ENCODE measurements around the gene ZNF701. TPM values are rescaled to one million over a fixed set of nuclear protein-coding genes. Genes with fewer than 3 reads are reported as not detected.
A peak's percentile ranks its signal among the peaks of the same experiment; 100 is the strongest.
"Not testable (repeated sequence)": the region's sequence is repeated elsewhere in the genome, so short reads cannot be mapped to it uniquely, and the experiment has no call there.

Gene ZNF701
- total RNA-seq: 10 to 100 TPM; 15.1 to 41.6 TPM

- peaks cover 7% of the 10 kb centered on the region for H3K9me3 Mint-ChIP-seq
- peaks cover 60% of the 10 kb centered on the region for H3K36me3 Mint-ChIP-seq (ENCODE audit: low read depth)
- H3K4me3 Mint-ChIP-seq: peak within 1 kb of the TSS; percentile 92
- ATAC-seq (replicated peaks): peak; percentile 99
- H3K27me3 Mint-ChIP-seq: no peaks in the 10 kb centered on the region
- peak within 1 kb of the TSS; percentile 94 for H3K27ac Mint-ChIP-seq
- peaks cover 19% of the 10 kb centered on the region for H3K4me1 Mint-ChIP-seq
Observed at GRCh38 chr19:52570000-52570861, at the start of gene ZNF701. Gene ZNF701, plus strand, starts transcription at chr19:52570287. Its CDS starts 3,861 bp downstream, at chr19:52574148.

- H3K9me3 Mint-ChIP-seq: peaks cover 8% of the 10 kb centered on the region
- ATAC-seq (replicated peaks): no peak
- H3K4me1 Mint-ChIP-seq: no peaks in the 10 kb centered on the region
- H3K4me3 Mint-ChIP-seq: no peak overlapping the region
- no peak overlapping the region for H3K27ac Mint-ChIP-seq
- H3K36me3 Mint-ChIP-seq (ENCODE audit: low read depth): no peaks in the 10 kb centered on the region
- H3K27me3 Mint-ChIP-seq: peaks cover 6% of the 10 kb centered on the region
Observed at GRCh38 chr19:52522551-52522950, 47.5 kb upstream of the ZNF701 start.

DNA sequence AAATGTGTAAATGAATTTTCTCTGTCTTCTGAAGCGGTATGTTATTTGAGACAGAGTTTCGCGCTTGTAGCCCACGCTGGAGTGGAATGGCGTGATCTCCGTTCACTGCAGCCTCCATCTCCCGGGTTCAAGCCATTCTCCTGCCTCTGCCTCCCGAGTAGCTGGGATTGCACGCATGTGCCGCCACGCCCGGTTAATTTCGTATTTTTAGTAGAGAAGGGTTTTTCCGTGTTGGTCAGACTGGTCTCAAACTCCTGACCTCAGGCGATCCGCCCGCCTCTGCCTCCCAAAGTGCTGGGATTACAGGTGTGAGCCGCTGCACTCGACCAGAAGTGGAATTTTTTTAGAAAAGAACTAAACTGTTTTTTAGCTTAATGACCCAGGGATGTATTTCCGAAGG lies 46.0 kb upstream of the ZNF701 start:
- H3K27me3 Mint-ChIP-seq: peaks cover 6% of the 10 kb centered on the region
- no peak for ATAC-seq (replicated peaks)
- peaks cover 11% of the 10 kb centered on the region for H3K4me1 Mint-ChIP-seq
- H3K9me3 Mint-ChIP-seq: peaks cover 8% of the 10 kb centered on the region
- H3K27ac Mint-ChIP-seq: no peak overlapping the region
- H3K4me3 Mint-ChIP-seq: no peak overlapping the region
- peaks cover 11% of the 10 kb centered on the region for H3K36me3 Mint-ChIP-seq (ENCODE audit: low read depth)

GRCh38 chr19:52527134-52527955 lies 42.7 kb upstream of the ZNF701 start, which contains the start of gene ZNF808:
Gene ZNF808, plus strand, starts transcription at chr19:52527668. Its CDS starts 15,617 bp downstream, at chr19:52543285.
- Mint-ChIP-seq H3K4me1 (peaks cover 11% of the 10 kb centered on the region), H3K9me3 (no peaks in the 10 kb centered on the region), H3K4me3 (peak within 1 kb of the TSS; percentile 85), H3K27ac (peak within 1 kb of the TSS; percentile 82), H3K36me3 (ENCODE audit: low read depth) (peaks cover 22% of the 10 kb centered on the region), H3K27me3 (no peaks in the 10 kb centered on the region)
- ATAC-seq (replicated peaks): peak; percentile 94

DNA sequence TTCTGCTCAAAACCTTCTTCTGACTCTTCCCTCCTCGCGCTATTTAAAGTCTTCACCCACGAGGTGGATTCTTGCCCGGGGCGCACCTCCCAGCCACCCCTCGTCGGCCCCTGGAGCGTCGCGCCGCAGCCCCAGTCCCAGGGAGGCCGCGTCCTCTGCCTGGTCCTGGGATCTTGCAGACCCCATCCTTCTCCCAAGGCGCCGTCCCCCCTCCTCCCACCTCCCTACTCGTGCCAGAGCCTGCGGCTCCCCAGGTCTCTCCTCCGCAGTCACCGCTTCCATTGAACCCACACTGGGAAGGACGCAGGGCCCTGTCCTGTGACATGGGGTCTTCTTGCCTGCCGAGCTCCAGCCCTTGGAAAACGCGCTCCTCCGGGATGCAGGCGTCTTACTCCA lies 42.1 kb upstream of the ZNF701 start:
- H3K27me3 Mint-ChIP-seq: no peaks in the 10 kb centered on the region
- peaks cover 11% of the 10 kb centered on the region for H3K4me1 Mint-ChIP-seq
- peaks cover 28% of the 10 kb centered on the region for H3K36me3 Mint-ChIP-seq (ENCODE audit: low read depth)
- no peaks in the 10 kb centered on the region for H3K9me3 Mint-ChIP-seq
- H3K4me3 Mint-ChIP-seq: peak overlapping the region; percentile 85
- no peak for ATAC-seq (replicated peaks)
- H3K27ac Mint-ChIP-seq: peak overlapping the region; percentile 82

GRCh38 chr19:52532480-52532879 lies 37.6 kb upstream of the ZNF701 start:
- no peak overlapping the region for H3K27ac Mint-ChIP-seq
- ATAC-seq (replicated peaks): no peak
- H3K36me3 Mint-ChIP-seq (ENCODE audit: low read depth): peaks cover 60% of the 10 kb centered on the region
- no peaks in the 10 kb centered on the region for H3K9me3 Mint-ChIP-seq
- H3K4me3 Mint-ChIP-seq: no peak overlapping the region
- H3K4me1 Mint-ChIP-seq: peaks cover 23% of the 10 kb centered on the region
- H3K27me3 Mint-ChIP-seq: no peaks in the 10 kb centered on the region

- no peak for ATAC-seq (replicated peaks)
- H3K27ac Mint-ChIP-seq: no peak overlapping the region
- peaks cover 58% of the 10 kb centered on the region for H3K36me3 Mint-ChIP-seq (ENCODE audit: low read depth)
- peak overlapping the region; percentile 94 for H3K4me3 Mint-ChIP-seq
- H3K4me1 Mint-ChIP-seq: peaks cover 20% of the 10 kb centered on the region
- H3K27me3 Mint-ChIP-seq: no peaks in the 10 kb centered on the region
- no peaks in the 10 kb centered on the region for H3K9me3 Mint-ChIP-seq
Observed at GRCh38 chr19:52533901-52534300, 36.2 kb upstream of the ZNF701 start.

GRCh38 chr19:52535385-52535770 lies 34.7 kb upstream of the ZNF701 start:
- H3K27me3 Mint-ChIP-seq, H3K9me3 Mint-ChIP-seq: not testable (repeated sequence)
- peaks cover 61% of the 10 kb centered on the region for H3K36me3 Mint-ChIP-seq (ENCODE audit: low read depth)
- peak overlapping the region; percentile 91 for H3K27ac Mint-ChIP-seq
- peak; percentile 4 for ATAC-seq (replicated peaks)
- H3K4me1 Mint-ChIP-seq: peaks cover 17% of the 10 kb centered on the region
- peak overlapping the region; percentile 94 for H3K4me3 Mint-ChIP-seq

DNA sequence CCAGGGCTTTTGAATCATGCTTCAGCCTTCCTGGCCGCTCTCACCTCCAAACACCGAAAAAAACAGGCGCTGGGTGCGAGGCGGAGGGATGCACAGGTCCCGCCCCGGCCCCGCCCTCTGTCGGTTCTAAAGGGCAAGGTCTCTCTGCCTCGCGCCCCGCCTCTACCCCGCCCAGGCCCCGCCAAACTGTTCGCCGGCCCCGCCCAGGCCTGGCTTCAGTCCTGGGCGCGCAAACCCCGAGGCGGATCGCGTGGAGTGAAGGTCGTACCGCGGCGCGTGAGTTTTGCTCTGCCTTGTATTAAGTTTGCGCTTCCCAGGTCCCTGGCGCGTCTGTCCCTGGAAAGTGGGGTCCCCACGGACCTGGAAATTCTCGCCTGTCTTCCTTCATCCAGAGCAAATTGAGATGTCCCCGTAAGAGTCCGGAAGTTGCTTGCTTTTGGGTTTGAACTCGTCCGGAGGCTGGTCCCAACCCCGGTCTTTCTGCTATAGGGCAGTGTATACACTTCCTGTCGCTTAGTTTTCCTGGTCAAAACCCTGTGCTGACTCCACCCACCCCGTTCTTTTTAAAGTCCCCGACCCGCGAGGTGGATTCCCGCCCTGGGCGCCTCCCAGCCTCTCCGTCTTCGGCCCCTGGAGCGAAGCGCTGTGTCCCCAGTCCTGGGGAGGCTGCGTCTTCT lies 34.2 kb upstream of the ZNF701 start:
- peak; percentile 97 for ATAC-seq (replicated peaks)
- peaks cover 67% of the 10 kb centered on the region for H3K36me3 Mint-ChIP-seq (ENCODE audit: low read depth)

GRCh38 chr19:52536448-52536800 lies 33.7 kb upstream of the ZNF701 start:
- H3K36me3 Mint-ChIP-seq (ENCODE audit: low read depth): peaks cover 72% of the 10 kb centered on the region
- H3K4me3 Mint-ChIP-seq: peak overlapping the region; percentile 94
- peak overlapping the region; percentile 91 for H3K27ac Mint-ChIP-seq
- no peaks in the 10 kb centered on the region for H3K27me3 Mint-ChIP-seq
- H3K9me3 Mint-ChIP-seq: no peaks in the 10 kb centered on the region
- ATAC-seq (replicated peaks): peak; percentile 49
- H3K4me1 Mint-ChIP-seq: peaks cover 17% of the 10 kb centered on the region

More for the DNA sequence above, 34.2 kb upstream of the ZNF701 start:
- Mint-ChIP-seq H3K4me3 (peak overlapping the region; percentile 94), H3K27ac (peak overlapping the region; percentile 91), H3K27me3 (no peaks in the 10 kb centered on the region), H3K9me3 (no peaks in the 10 kb centered on the region), H3K4me1 (peaks cover 17% of the 10 kb centered on the region)

GRCh38 chr19:52538815-52539214 lies 31.3 kb upstream of the ZNF701 start:
- H3K36me3 Mint-ChIP-seq (ENCODE audit: low read depth): peaks cover 72% of the 10 kb centered on the region
- not testable (repeated sequence) for H3K27me3 Mint-ChIP-seq; H3K27ac Mint-ChIP-seq; H3K4me3 Mint-ChIP-seq; H3K9me3 Mint-ChIP-seq; ATAC-seq (replicated peaks)
- peaks cover 32% of the 10 kb centered on the region for H3K4me1 Mint-ChIP-seq

- not testable (repeated sequence) for ATAC-seq (replicated peaks); H3K9me3 Mint-ChIP-seq; H3K4me3 Mint-ChIP-seq; H3K27me3 Mint-ChIP-seq; H3K27ac Mint-ChIP-seq
- H3K36me3 Mint-ChIP-seq (ENCODE audit: low read depth): peaks cover 81% of the 10 kb centered on the region
- H3K4me1 Mint-ChIP-seq: peaks cover 32% of the 10 kb centered on the region
Observed at GRCh38 chr19:52541176-52541575, 28.9 kb upstream of the ZNF701 start.

DNA sequence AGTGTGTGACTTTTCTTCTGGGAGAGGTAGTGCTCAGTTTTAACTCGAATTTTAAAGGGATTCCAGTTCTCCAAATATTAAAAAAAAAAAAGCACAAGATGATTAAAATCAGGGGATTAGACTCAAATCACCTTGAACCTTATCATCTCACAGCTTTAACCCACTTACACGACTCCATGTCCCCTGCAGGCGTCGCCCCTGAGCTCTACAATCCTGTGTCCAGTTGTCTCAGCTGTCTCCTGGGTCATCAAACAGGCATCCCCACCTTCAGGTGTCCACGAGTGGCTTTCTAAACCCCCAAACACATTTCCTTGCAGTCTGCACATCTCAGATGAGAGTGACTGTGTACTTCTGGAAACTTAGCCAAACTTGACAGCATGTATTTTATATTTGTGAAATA lies 28.5 kb upstream of the ZNF701 start:
- no peak for ATAC-seq (replicated peaks)
- Mint-ChIP-seq H3K27me3 (no peaks in the 10 kb centered on the region), H3K4me3 (no peak overlapping the region), H3K27ac (no peak overlapping the region), H3K9me3 (no peaks in the 10 kb centered on the region), H3K36me3 (ENCODE audit: low read depth) (peaks cover 81% of the 10 kb centered on the region), H3K4me1 (peaks cover 28% of the 10 kb centered on the region)

DNA sequence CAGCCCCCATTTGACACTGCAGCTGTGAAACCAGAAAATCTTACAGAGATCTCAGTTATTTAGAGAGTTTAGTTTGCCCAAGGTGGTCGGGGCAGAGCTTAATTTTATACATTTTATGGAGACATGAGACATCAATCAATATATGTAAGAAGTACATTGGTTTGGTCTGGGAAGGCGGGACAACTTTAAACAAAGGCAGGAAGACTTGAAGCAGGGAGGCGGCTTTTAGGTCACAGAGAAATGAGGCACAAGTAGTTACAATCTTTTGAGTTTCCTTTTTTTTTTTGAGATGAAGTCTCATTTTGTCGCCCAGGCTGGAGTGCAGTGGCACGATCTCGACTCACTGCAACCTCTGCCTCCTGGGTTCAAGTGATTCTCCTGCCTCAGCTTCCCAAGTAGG lies 27.5 kb upstream of the ZNF701 start:
- H3K27me3 Mint-ChIP-seq; H3K9me3 Mint-ChIP-seq; ATAC-seq (replicated peaks): not testable (repeated sequence)
- Mint-ChIP-seq H3K4me3 (peak overlapping the region; percentile 52), H3K36me3 (ENCODE audit: low read depth) (peaks cover 84% of the 10 kb centered on the region), H3K4me1 (peaks cover 20% of the 10 kb centered on the region), H3K27ac (peak overlapping the region; percentile 74)

Measured in activated T-helper 17 cell treated with anti-CD3 and anti-CD28 coated beads, Interleukin-2, amount 50 U/mL, for 72 hours (primary cell).